Tibial artery (tissue), 4 donors: ENCODE results near the gene LUC7L.

Experiments
- DNase-seq, 2 donors: peaks; one replicate each; pipeline ENCODE4 v3.0.0-alpha.2; 2019
- H3K27ac ChIP-seq, 2 donors: fragments of 200-600 bp; sonication (generic) in 1 of 2; 1 replicate in 1 of 2; 2 replicates in 1 of 2; pipeline ENCODE4 v1.5.1; 2018 to 2019; ENCODE audit warnings: mild to moderate bottlenecking in 1 of 2
- H3K27me3 ChIP-seq, 2 donors: fragments of 200-600 bp; sonication (generic) in 1 of 2; one replicate each; pipeline versions ENCODE4 v1.5.1 to v1.6.0; 2016 to 2019
- H3K36me3 ChIP-seq, 3 donors: fragments of 200-600 bp; sonication (generic) in 2 of 3; one replicate each; pipeline ENCODE4 v1.5.1; 2016 to 2019; ENCODE audit warnings: mild to moderate bottlenecking in 2 of 3
- H3K4me1 ChIP-seq, 4 donors: fragments of 200-600 bp; sonication (generic) in 2 of 4; 1 replicate in 3 of 4; 2 replicates in 1 of 4; pipeline ENCODE4 v1.5.1; 2016 to 2019
- H3K4me3 ChIP-seq, 2 donors: fragments of 200-600 bp; sonication (generic) in 1 of 2; 1 replicate in 1 of 2; 2 replicates in 1 of 2; pipeline ENCODE4 v1.5.1; 2018 to 2019; ENCODE audit warnings: mild to moderate bottlenecking in 2 of 2
- H3K9me3 ChIP-seq, 3 donors: fragments of 200-600 bp; sonication (generic) in 1 of 3; one replicate each; pipeline ENCODE4 v1.5.1; 2016 to 2019
- intact Hi-C: fragments of 100-400 bp; cut with DNase I; formaldehyde crosslinking; loops from one replicate; pipeline ENCODE4 v1.15.0; 2023; ENCODE audit warnings: low total_unique reads
- TF ChIP-seq, protein P1 (sequence below), 2 experiments: fragments of 200-600 bp in 1 of 2; fragments of 450-650 bp in 1 of 2; IDR thresholded peaks; one replicate each; pipeline ENCODE4 v1.5.1; 2017 to 2019; ENCODE audit warnings: antibody characterized with exemption in 2 of 2, mild to moderate bottlenecking in 1 of 2, moderate library complexity in 1 of 2

The LUC7L gene

DNA sequence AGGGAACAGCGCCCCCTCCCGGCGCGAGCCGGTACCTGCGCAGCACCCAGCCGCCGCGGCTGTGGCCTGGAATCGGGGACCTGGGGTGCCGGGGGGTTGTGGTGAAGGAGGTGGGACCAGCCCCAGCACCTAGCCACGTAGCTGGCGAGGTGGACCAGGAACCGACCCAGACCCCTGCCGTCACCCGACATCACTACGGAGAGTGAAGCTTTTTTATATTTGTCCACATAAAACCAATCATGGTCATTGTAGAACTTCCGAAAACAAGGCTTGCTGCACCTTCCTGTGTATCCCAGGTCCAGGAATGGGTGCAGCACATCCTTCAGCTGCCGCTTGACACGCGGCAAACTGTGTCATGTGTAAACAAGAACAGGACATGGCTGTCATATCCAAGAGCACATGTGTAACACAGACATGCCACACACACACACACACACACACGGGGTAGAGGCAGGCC, 47.7 kb downstream of the LUC7L start:
- no peaks in the 10 kb centered on the region for H3K9me3 ChIP-seq
- peak overlapping the region in 1 of 2 donors; percentile 21 for H3K4me3 ChIP-seq
- DNase-seq, result peak in 1 of 2 donors; percentile 53
- H3K27ac ChIP-seq, result no peak overlapping the region
- peaks cover 10 to 23% (median 18%) of the 10 kb centered on the region in 4 donors for H3K4me1 ChIP-seq
- TF ChIP-seq, protein P1, sequence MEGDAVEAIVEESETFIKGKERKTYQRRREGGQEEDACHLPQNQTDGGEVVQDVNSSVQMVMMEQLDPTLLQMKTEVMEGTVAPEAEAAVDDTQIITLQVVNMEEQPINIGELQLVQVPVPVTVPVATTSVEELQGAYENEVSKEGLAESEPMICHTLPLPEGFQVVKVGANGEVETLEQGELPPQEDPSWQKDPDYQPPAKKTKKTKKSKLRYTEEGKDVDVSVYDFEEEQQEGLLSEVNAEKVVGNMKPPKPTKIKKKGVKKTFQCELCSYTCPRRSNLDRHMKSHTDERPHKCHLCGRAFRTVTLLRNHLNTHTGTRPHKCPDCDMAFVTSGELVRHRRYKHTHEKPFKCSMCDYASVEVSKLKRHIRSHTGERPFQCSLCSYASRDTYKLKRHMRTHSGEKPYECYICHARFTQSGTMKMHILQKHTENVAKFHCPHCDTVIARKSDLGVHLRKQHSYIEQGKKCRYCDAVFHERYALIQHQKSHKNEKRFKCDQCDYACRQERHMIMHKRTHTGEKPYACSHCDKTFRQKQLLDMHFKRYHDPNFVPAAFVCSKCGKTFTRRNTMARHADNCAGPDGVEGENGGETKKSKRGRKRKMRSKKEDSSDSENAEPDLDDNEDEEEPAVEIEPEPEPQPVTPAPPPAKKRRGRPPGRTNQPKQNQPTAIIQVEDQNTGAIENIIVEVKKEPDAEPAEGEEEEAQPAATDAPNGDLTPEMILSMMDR (IDR thresholded peaks at IDR 0.05), result peak; percentile 94 to 95
- H3K36me3 ChIP-seq, result peaks cover 0 to 9% (median 0%) of the 10 kb centered on the region in 3 donors
- intact Hi-C loops, result loop anchor here (2.0 kb wide), 1 partner anchor 75 kb away; no protein-coding TSS in a partner anchor
- peaks cover 0 to 44% of the 10 kb centered on the region in 2 donors for H3K27me3 ChIP-seq

DNA sequence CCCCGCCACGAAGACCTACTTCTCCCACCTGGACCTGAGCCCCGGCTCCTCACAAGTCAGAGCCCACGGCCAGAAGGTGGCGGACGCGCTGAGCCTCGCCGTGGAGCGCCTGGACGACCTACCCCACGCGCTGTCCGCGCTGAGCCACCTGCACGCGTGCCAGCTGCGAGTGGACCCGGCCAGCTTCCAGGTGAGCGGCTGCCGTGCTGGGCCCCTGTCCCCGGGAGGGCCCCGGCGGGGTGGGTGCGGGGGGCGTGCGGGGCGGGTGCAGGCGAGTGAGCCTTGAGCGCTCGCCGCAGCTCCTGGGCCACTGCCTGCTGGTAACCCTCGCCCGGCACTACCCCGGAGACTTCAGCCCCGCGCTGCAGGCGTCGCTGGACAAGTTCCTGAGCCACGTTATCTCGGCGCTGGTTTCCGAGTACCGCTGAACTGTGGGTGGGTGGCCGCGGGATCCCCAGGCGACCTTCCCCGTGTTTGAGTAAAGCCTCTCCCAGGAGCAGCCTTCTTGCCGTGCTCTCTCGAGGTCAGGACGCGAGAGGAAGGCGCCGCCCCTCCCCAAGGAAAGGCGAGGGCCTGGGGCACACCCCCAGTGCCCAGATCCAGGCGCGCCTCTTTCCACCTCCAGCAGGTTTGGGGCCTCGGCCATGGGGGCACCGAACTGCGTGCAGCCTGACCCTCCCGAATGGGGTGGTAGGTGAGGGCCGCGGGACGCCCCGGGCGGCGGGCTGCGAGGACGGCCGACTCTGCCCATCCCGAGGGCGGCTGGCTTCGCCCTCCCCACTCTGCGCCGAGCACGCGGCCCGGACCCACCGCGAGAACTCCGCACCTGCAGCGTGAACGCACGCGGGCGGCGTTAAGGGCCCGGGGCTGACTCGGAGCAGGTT, 48.3 kb downstream of the LUC7L start:
- DNase-seq, result peak in 1 of 2 donors; percentile 81
- Histone ChIP-seq H3K9me3 (no peaks in the 10 kb centered on the region), H3K27me3 (peaks cover 0 to 47% of the 10 kb centered on the region in 2 donors), H3K4me1 (peaks cover 10 to 24% (median 19%) of the 10 kb centered on the region in 4 donors), H3K4me3 (peak overlapping the region; percentile 21 to 36), H3K36me3 (peaks cover 0 to 9% (median 0%) of the 10 kb centered on the region in 3 donors), H3K27ac (no peak overlapping the region)
- intact Hi-C loops, result loop anchor here (2.0 kb wide), 1 partner anchor 74 kb away; no protein-coding TSS in a partner anchor
- TF ChIP-seq, protein P1 (IDR thresholded peaks at IDR 0.05), result no peak

DNA sequence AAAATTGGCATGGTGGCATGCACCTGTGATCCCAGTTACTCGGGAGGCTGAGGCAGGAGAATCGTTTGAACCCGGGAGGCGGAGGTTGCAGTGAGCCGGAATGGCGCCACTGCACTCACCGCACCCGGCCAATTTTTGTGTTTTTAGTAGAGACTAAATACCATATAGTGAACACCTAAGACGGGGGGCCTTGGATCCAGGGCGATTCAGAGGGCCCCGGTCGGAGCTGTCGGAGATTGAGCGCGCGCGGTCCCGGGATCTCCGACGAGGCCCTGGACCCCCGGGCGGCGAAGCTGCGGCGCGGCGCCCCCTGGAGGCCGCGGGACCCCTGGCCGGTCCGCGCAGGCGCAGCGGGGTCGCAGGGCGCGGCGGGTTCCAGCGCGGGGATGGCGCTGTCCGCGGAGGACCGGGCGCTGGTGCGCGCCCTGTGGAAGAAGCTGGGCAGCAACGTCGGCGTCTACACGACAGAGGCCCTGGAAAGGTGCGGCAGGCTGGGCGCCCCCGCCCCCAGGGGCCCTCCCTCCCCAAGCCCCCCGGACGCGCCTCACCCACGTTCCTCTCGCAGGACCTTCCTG, 49.1 kb downstream of the LUC7L start, which contains the start of gene HBQ1:
Gene HBQ1 (plus strand): TSS at position 359 of the 575 bp plus-strand sequence. CDS start 28 bp downstream, at position 387.
- peaks cover 0 to 53% of the 10 kb centered on the region in 2 donors for H3K27me3 ChIP-seq
- TF ChIP-seq, protein P1 (IDR thresholded peaks at IDR 0.05), result peak; percentile 7 to 22
- H3K27ac ChIP-seq, result no peak within 1 kb of the TSS
- no peaks in the 10 kb centered on the region for H3K9me3 ChIP-seq
- no peak for DNase-seq
- H3K4me3 ChIP-seq, result peak within 1 kb of the TSS; percentile 21 to 36
- intact Hi-C loops, result loop anchor here (2.0 kb wide), 1 partner anchor 73 kb away; no protein-coding TSS in a partner anchor
- H3K4me1 ChIP-seq, result peaks cover 10 to 25% (median 19%) of the 10 kb centered on the region in 4 donors
- H3K36me3 ChIP-seq, result peaks cover 0 to 4% (median 0%) of the 10 kb centered on the region in 3 donors

DNA sequence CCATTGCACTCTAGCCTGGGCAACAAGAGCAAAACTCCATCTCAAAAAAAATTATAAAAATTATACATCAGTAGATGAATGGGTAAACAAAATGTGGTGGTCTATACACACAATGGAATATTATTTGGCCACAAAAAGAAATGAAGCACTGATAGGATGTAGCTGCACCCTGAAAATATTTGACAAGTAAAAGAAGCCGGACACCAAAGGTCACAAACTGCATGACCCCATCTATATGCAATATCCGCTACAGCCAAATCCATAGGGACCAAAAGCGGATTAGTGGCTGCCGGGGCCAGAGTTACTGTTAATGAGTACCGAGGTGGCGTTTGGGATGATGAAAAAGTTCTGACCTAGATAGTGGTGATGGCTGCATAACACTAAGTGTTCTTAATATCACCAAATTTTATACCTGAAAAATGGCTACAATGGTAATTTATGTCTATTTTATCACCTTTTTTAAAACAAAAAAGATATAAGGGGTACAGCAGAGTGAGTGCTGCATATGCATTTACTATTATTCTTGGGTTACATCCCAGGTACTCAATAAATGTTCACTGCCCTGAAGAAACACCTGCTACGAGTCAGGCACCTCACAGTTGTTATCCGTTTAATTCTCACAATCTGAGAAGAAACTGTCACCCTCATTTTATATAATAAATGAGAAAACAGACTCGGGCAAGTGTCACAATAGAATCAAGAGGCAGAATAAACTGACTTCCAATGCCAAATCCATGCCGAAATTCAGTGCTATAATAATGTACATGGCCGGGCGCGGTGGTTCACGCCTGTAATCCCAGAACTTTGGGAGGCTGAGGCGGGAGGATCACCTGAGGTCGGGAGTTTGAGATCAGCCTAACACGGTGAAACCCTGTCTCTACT, 49.8 kb downstream of the LUC7L start:
- Histone ChIP-seq H3K9me3 (no peaks in the 10 kb centered on the region), H3K4me1 (peaks cover 10 to 25% (median 19%) of the 10 kb centered on the region in 4 donors), H3K27me3 (peaks cover 0 to 60% of the 10 kb centered on the region in 2 donors), H3K36me3 (no peaks in the 10 kb centered on the region), H3K27ac (no peak overlapping the region), H3K4me3 (no peak overlapping the region)
- DNase-seq, result no peak
- intact Hi-C loops, result loop anchor here (2.0 kb wide), 1 partner anchor 73 kb away; no protein-coding TSS in a partner anchor
- TF ChIP-seq, protein P1 (IDR thresholded peaks at IDR 0.05), result no peak

DNA sequence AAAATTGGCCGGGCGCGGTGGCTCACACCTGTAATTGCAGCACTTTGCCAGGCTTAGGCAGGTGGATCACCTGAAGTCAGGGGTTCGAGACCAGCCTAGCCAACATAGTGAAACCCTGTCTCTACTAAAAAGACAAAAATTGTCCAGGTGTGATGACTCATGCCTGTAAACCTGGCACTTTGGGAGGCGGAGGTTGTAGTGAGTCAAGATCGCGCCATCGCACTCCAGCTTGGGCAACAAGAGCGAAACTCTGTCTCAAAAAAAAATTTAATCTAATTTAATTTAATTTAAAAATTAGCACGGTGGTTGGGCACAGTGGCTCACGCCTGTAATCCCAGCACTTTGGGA, 50.6 kb downstream of the LUC7L start:
- Histone ChIP-seq H3K27ac (no peak overlapping the region), H3K4me1 (peaks cover 10 to 25% (median 19%) of the 10 kb centered on the region in 4 donors), H3K4me3 (no peak overlapping the region), H3K9me3 (no peaks in the 10 kb centered on the region), H3K27me3 (peaks cover 0 to 62% of the 10 kb centered on the region in 2 donors), H3K36me3 (no peaks in the 10 kb centered on the region)
- TF ChIP-seq, protein P1 (IDR thresholded peaks at IDR 0.05), result no peak
- DNase-seq, result no peak
- intact Hi-C loops, result no loop called here
